Measurements from ENCODE around the gene ACAD9. TPM values are rescaled to one million over a fixed set of nuclear protein-coding genes. Genes with fewer than 3 reads are reported as not detected.

ACAD9 gene
- polyA plus RNA-seq, 1 of the 3 experiments (the other 2 are of a cell fraction), result 41.9 TPM

GRCh38 chr3:128932516-128933212 lies 53.2 kb downstream of the ACAD9 start:
- H3K27me3 ChIP-seq (ENCODE audit: insufficient read depth), result peaks cover 38% of the 10 kb centered on the region; the same call in 1 of the 2 replicates
- no peak for TF ChIP-seq GATA2 (CRISPR knock-in tag; IDR thresholded peaks at IDR 0.05)
- no peak for TF ChIP-seq CHD2 (IDR thresholded peaks at IDR 0.05; ENCODE audit: low read length, partially characterized antibody)
- no peak for TF ChIP-seq MEF2A (IDR thresholded peaks at IDR 0.05; ENCODE audit: borderline replicate concordance, low read depth)
- TF ChIP-seq EP300 (IDR thresholded peaks at IDR 0.05; ENCODE audit: borderline replicate concordance in 1 of 2, low read depth in 1 of 2, low read length in 1 of 2), result no peak
- TF ChIP-seq USF1 (IDR thresholded peaks at IDR 0.05; ENCODE audit: borderline replicate concordance, low read depth), result no peak
- no peak for TF ChIP-seq MAX (IDR thresholded peaks at IDR 0.05; ENCODE audit: low read depth)
- TF ChIP-seq FOXM1 (IDR thresholded peaks at IDR 0.05; ENCODE audit: low read depth), result no peak
- TF ChIP-seq USF2 (IDR thresholded peaks at IDR 0.05; ENCODE audit: borderline replicate concordance, low read depth, low read length), result no peak
- no peak for TF ChIP-seq NFIC (IDR thresholded peaks at IDR 0.05; ENCODE audit: borderline replicate concordance)
- no peaks in the 10 kb centered on the region for H3K9me2 ChIP-seq
- CTCF ChIA-PET, result interaction anchor here (0.6 to 1.1 kb wide), 3 partner anchors 15 to 46 kb away, joined by 3 to 4 read pairs (median 3); no protein-coding TSS in a partner anchor
- no peaks in the 10 kb centered on the region for H3K79me2 ChIP-seq (ENCODE audit: insufficient read depth)
- no peak overlapping the region for H2AFZ ChIP-seq (ENCODE audit: low read depth)
- H4K20me1 ChIP-seq (ENCODE audit: insufficient read depth), result no peaks in the 10 kb centered on the region
- no peak overlapping the region for H3K9ac ChIP-seq
- no peak overlapping the region for H3K4me3 ChIP-seq (ENCODE audit: low read depth in 2 of 2, low read length in 1 of 2)
- H3F3A ChIP-seq (replicated peaks; ENCODE audit: insufficient read depth), result no peaks in the 10 kb centered on the region
- no peaks in the 10 kb centered on the region for H3K9me3 ChIP-seq
- POLR2A ChIA-PET, result no interaction called here
- DNase-seq, result no peak
- no peak overlapping the region for H3K27ac ChIP-seq (ENCODE audit: low read depth in 2 of 2, low read length in 1 of 2)
- no peak overlapping the region for H3K4me2 ChIP-seq
- H3K36me3 ChIP-seq (replicated peaks in 1 of 2; ENCODE audit: control insufficient read depth in 1 of 2, insufficient read depth in 2 of 2, low read length in 1 of 2), result no peaks in the 10 kb centered on the region
- H3K4me1 ChIP-seq (ENCODE audit: control insufficient read depth in 1 of 2, insufficient read depth in 2 of 2, low read depth in 1 of 2, low read length in 1 of 2), result no peaks in the 10 kb centered on the region
- WGBS (ENCODE audit: low lambda C conversion rate), result 21% methylated on average over 5 of the region's 12 CpGs

- no peak for TF ChIP-seq IRF3 (IDR thresholded peaks at IDR 0.05; ENCODE audit: low read depth, low read length)
- TF ChIP-seq EP300 (IDR thresholded peaks at IDR 0.05; ENCODE audit: borderline replicate concordance in 1 of 2, low read depth in 1 of 2, low read length in 1 of 2), result no peak
- no peak for TF ChIP-seq TEAD4 (IDR thresholded peaks at IDR 0.05; ENCODE audit: borderline replicate concordance, insufficient read depth)
- TF ChIP-seq JUND (IDR thresholded peaks at IDR 0.05), result no peak
- TF ChIP-seq USF2 (IDR thresholded peaks at IDR 0.05; ENCODE audit: borderline replicate concordance, low read depth, low read length), result no peak
- no peak for TF ChIP-seq RCOR1 (IDR thresholded peaks at IDR 0.05; ENCODE audit: low read length)
- no peak for DNase-seq
- Histone ChIP-seq H3K9me2 (no peaks in the 10 kb centered on the region), H3K27me3 (ENCODE audit: insufficient read depth) (peaks cover 38% of the 10 kb centered on the region; the same call in 1 of the 2 replicates), H3K79me2 (ENCODE audit: insufficient read depth) (no peaks in the 10 kb centered on the region), H2AFZ (ENCODE audit: low read depth) (no peak overlapping the region), H3K36me3 (replicated peaks in 1 of 2; ENCODE audit: control insufficient read depth in 1 of 2, insufficient read depth in 2 of 2, low read length in 1 of 2) (no peaks in the 10 kb centered on the region), H3K4me1 (ENCODE audit: control insufficient read depth in 1 of 2, insufficient read depth in 2 of 2, low read depth in 1 of 2, low read length in 1 of 2) (no peaks in the 10 kb centered on the region), H4K20me1 (ENCODE audit: insufficient read depth) (no peaks in the 10 kb centered on the region), H3K9me3 (no peaks in the 10 kb centered on the region), H3K9ac (no peak overlapping the region), H3K27ac (ENCODE audit: low read depth in 2 of 2, low read length in 1 of 2) (no peak overlapping the region), H3F3A (replicated peaks; ENCODE audit: insufficient read depth) (no peaks in the 10 kb centered on the region), H3K4me3 (ENCODE audit: low read depth in 2 of 2, low read length in 1 of 2) (no peak overlapping the region), H3K4me2 (no peak overlapping the region)
- CTCF ChIA-PET, result interaction anchor here (1.1 kb wide), 1 partner anchor 37 kb away, joined by 4 read pairs; no protein-coding TSS in a partner anchor
- POLR2A ChIA-PET, result no interaction called here
- 16% methylated on average over 7 of the region's 9 CpGs for WGBS (ENCODE audit: low lambda C conversion rate)
Measured at GRCh38 chr3:128933213-128933921, 53.9 kb downstream of the ACAD9 start.

Data from SK-N-SH (cell line).